Left renal pelvis (tissue), 4 donors: ENCODE results near the gene ASTN2. TPM values are rescaled to one million over a fixed set of nuclear protein-coding genes. Genes with fewer than 3 reads are reported as not detected.
A peak's percentile ranks its signal among the peaks of the same experiment; 100 is the strongest.

ENCODE experiments used
- DNase-seq, 4 donors: peaks; one replicate each; pipeline ENCODE4 v3.0.0-alpha.2; 2013; ENCODE audit warnings: low read depth in 4 of 4, low spot score in 3 of 4
- polyA plus RNA-seq, 4 donors: library from polyadenylated mRNA; unstranded; fragments of 120-200 nt; gene quantifications; one replicate each; pipeline ENCODE4 v1.2.1, GENCODE V29; 2013; ENCODE audit not compliant: insufficient read length in 4 of 4

The ASTN2 gene
- polyA plus RNA-seq, 4 donors, result 14.0 to 22.6 (median 16.4) TPM

DNA sequence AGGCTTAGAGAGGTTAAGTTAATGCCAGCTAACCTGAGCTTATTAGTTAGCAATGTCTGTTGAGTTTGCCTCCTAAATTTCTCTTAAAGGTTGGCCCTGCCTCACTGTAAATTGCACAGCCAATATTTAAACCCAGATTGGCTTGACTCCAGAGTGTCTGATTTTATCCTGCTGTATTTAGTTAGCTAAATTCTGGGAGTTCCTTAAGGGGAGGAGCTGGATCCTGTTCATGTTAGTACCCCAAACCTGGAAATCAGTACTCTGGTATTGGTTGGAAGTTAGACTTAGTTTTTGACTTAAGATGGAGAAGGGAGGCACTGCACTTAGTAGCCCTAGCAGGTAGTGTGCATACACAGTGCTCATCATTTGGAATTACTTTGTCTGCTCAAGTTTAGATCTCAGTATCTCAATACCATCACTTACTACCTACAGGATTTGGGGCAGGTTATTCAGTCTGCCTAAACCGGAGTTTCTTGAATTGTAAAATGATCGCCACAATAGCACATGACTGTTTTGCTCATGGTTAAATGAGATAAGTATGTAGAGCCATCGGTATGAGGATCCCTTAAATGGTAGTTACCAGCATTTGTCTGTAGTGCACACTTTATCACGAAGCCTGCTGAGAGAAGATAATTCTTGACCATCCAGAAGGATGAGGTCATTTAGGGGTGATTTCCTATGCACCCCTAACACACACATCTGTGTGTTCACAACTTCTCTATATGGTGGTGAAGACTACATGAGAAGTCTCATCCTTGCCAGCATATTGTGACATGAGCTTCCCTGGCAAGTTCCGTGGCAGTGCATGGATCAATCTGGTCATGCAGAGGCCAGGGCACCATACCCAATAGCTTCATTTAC lies 992.5 kb downstream of the ASTN2 start:
- DNase-seq, result no peak

DNA sequence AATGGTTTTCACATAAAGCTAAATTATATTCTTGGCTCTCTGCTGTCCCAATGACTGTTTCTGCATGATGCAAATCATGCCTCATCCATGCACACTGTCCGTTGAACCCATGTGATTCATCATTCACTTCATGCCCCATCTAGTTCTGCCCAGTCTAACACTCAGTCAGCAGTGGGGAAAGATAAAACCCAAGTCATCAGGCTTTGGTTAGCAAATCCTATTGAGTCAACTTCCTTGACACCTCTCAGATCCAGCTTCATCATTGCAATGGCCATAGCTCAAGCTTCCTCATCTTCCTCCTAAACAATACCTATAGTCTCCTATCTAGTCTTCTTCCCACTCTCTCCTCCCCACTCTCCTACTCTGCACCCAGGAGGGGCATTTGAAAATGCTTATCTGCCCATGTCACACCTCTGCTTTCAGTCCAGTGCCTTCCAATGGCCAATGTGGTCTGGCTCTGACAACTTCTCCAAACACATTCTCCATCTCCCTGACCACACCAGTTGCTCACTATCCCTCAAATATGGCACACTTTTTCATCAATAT lies 993.8 kb downstream of the ASTN2 start:
- DNase-seq, result no peak

- no peak for DNase-seq
Observed at GRCh38 chr9:116419181-116419580, 995.7 kb downstream of the ASTN2 start.

DNA sequence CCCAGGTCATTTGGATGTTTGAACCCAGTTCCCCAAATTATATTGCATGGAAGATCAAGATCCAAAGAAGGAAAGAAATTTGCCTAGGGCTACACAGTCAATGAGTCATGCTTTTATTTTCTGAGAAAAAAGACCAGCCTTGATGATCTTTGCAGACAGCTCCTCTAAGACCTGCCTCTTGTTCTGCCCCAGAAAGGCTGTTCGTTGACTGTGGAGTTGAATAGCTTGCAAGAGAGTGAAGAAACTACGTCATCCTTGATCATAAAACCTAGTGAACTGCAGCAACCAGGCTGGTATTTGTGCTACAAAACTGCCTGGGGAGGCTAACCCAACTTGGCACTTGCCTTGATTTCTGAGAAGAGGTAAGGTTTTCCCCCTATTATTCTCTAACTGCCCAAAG lies 997.4 kb downstream of the ASTN2 start:
- peak in 1 of 4 donors; percentile 45 for DNase-seq

- no peak for DNase-seq
Observed at GRCh38 chr9:116416421-116416820, 998.4 kb downstream of the ASTN2 start.

DNA sequence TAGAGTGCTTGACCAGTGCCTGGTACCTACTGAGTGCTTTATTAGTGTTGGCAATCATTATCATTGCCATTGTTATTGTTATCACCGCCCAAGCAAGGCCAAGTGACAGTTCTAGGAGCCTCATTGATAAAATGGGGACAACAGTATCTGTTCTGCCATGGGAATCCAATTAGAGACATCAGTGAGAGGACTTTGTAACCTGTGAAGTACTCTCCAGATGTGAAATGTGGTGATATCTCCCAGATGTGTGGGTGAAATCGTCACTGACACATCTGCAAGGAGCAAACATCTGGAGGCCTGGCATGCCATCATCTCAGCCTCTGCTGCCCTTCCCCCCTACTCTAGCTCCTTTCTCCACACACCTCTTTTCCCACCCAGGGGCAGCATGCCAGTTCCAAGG lies 1000.5 kb downstream of the ASTN2 start:
- DNase-seq, result no peak

DNA sequence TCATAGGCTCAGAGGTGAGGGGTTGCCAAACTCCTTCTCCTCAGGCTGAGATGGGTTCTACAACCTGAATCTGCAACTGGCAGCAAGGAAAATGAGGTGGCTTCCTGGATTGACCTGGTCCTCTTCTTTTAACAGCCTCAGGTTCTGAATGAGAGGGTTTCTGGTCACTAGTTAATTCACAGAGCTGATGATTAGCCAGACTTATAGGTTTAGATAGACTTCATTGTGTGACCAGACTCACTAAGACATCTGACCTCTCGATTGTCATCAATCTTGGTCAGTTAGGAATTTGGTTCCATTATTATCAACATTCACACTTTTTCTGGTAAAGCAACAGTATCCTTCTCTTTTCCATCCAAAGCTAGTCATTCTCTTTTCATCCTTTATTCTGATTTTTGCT lies 1003.4 kb downstream of the ASTN2 start:
- DNase-seq, result no peak

DNA sequence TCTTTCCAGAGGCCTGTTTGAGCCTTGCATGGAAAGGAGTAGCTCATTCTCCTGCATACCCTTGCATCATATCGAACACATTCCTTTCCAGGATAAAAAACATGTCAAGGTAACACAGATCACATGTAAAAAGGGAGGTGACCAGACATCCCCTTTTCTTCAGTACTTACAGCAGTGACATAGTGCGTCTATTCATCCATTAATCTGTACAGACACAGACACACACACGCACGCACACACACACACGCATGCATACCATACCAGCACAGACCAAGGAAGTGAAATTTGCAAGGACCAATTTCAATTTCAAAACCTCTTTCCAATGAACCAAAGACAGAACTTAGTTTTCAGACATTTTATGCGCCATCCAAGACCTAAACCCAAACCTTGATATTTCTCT lies 1005.2 kb downstream of the ASTN2 start:
- DNase-seq, result no peak

DNA sequence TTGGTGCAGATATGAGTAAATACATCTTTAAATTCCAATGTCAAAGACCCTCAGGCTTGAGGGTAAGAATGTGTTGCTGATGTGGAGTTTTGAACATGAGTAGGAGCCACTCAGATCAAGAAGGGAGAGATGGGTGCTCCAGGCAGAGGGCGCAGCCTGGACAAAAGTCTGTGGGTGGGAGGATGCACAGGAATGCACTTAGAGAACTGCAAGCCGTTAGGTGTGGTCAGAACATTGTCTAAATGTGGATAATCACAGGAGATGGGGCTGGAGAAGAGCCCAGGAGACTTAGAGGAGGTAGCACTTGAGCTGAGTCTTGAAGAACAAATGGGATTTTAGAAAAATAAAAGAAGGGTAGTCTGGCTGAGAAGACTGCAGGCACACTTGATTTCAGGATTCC lies 1005.7 kb downstream of the ASTN2 start:
- no peak for DNase-seq

- no peak for DNase-seq
Observed at GRCh38 chr9:116406469-116406868, 1008.4 kb downstream of the ASTN2 start.

DNA sequence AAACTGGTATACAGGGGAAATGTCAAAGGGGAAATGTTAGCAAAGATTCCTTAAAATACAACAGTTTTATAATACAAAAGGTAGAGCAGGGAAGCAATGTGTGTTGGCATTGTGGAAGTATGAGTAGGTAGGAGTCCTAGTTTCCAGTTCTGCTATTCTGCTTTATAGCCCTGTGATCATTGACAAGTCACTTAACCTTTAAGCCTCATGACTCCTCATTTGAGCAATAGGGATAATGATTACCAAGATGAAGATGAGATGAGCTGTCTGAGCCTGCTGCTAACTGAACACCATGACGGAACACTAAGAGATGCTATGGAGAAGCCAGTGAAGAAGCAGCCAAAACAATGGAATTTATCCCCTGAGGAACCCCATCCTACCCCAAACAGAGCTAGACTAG lies 1009.5 kb downstream of the ASTN2 start:
- DNase-seq, result no peak

DNA sequence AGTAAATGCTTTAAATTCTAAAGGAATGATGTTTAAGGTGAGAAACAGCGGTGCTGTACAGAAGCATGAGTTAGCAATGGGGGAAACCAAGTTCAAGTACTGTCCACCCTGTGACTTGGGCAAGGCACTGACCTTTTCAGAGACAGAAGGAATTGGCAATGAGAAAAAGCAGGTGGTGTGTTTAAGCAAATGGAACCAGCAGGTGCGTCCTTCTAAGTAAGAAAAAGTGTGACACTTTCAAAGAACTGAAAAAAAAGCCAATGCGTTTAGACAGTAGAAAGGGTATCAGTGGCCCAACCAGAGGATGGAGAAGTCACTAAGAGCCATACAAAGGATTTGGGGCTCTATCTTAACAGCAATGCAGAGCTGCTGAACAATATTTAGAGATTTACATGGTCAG lies 1010.6 kb downstream of the ASTN2 start:
- no peak for DNase-seq

DNA sequence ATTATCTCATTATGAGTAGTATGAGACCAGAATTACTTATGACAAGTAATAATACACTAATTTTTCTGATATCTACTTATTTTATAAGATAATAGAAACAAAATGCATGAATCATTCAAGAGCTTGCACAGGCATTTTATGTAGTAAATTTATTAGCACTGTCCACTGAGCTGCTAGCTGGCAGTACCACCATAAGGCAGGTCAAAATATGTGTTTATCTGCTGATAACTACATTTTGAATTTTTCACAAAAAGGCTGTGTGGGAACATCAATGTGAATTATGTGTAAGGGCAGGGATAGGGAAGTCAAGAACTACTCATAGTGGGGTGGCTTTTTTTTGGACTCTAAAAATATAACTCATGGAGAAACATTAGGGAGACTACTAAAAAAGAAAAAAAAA lies 1011.7 kb downstream of the ASTN2 start:
- no peak for DNase-seq

GRCh38 chr9:116395699-116396037 lies 1019.2 kb downstream of the ASTN2 start:
- DNase-seq, result no peak

- no peak for DNase-seq
Observed at GRCh38 chr9:116394894-116395698, 1019.8 kb downstream of the ASTN2 start.

GRCh38 chr9:116394070-116394469 lies 1020.8 kb downstream of the ASTN2 start:
- no peak for DNase-seq

DNA sequence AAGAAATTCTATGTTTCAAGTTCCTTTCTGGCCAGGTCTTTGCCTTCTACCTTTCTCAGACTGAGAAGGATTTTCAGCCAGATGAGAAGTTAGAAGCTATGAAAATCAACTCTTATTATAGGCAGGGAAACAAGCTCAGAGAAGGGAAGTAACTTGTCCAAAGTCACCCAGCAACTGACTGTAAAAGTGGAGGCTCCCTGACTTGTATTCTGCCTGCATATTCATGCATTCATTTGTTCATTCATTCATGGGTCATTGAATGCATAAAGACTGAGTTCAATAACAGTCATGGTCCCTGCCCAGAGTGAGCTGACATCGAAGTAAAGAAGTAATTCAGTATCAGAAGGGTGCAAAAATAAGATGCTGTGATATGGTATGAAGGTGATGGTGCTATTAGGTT lies 1021.7 kb downstream of the ASTN2 start:
- DNase-seq, result no peak

- DNase-seq, result no peak
Observed at GRCh38 chr9:116391306-116391900, 1023.5 kb downstream of the ASTN2 start.

- DNase-seq, result no peak
Observed at GRCh38 chr9:116390303-116391228, 1024.3 kb downstream of the ASTN2 start.
